GM23248 (cell line): Measurements from ENCODE around the gene AP2A2. TPM values are rescaled to one million over a fixed set of nuclear protein-coding genes. Genes with fewer than 3 reads are reported as not detected.

ENCODE experiments used
- DNase-seq: peaks from one replicate; pipeline ENCODE4 v3.0.0-alpha.2; 2015
- H2AFZ ChIP-seq: fragments of 200-600 bp; sonication (generic); 2 replicates; pipeline ENCODE4 v1.6.1; 2016; ENCODE audit warnings: antibody characterized with exemption
- H3F3A ChIP-seq: fragments of 200-600 bp; sonication (generic); 2 replicates; pipeline ENCODE4 v1.6.1; 2016; ENCODE audit warnings: mild to moderate bottlenecking, antibody characterized with exemption, mixed run types; ENCODE audit not compliant: insufficient read depth
- H3K27ac ChIP-seq: fragments of 200-600 bp; sonication (generic); 2 replicates; pipeline ENCODE4 v1.5.1; 2016; ENCODE audit warnings: mild to moderate bottlenecking
- H3K27me3 ChIP-seq: fragments of 200-600 bp; sonication (generic); replicated peaks from 2 replicates; pipeline ENCODE4 v1.6.1; 2016; ENCODE audit warnings: mild to moderate bottlenecking; ENCODE audit not compliant: insufficient read depth
- H3K36me3 ChIP-seq: fragments of 200-600 bp; sonication (generic); 2 replicates; pipeline ENCODE4 v1.6.1; 2016; ENCODE audit warnings: low read depth, mild to moderate bottlenecking
- H3K4me1 ChIP-seq: fragments of 200-600 bp; sonication (generic); 2 replicates; pipeline ENCODE4 v1.6.1; 2016; ENCODE audit warnings: mild to moderate bottlenecking; ENCODE audit not compliant: insufficient read depth
- H3K4me2 ChIP-seq: fragments of 200-600 bp; sonication (generic); one replicate; pipeline ENCODE4 v1.6.1; 2016; ENCODE audit warnings: mild to moderate bottlenecking; ENCODE audit not compliant: unreplicated experiment
- H3K4me3 ChIP-seq: fragments of 200-600 bp; sonication (generic); 2 replicates; pipeline ENCODE4 v1.5.1; 2016; ENCODE audit warnings: mild to moderate bottlenecking
- H3K79me2 ChIP-seq: fragments of 200-600 bp; sonication (generic); 2 replicates; pipeline ENCODE4 v1.6.1; 2016; ENCODE audit warnings: mild to moderate bottlenecking; ENCODE audit not compliant: insufficient read depth
- H3K9ac ChIP-seq: fragments of 200-600 bp; sonication (generic); 2 replicates; pipeline ENCODE4 v1.6.1; 2016; ENCODE audit warnings: mild to moderate bottlenecking
- H3K9me2 ChIP-seq: fragments of 200-600 bp; sonication (generic); 2 replicates; pipeline ENCODE4 v1.6.1; 2016; ENCODE audit warnings: mixed run types, mild to moderate bottlenecking, moderate library complexity; ENCODE audit not compliant: insufficient read depth
- H3K9me3 ChIP-seq: fragments of 200-600 bp; sonication (generic); one replicate; pipeline ENCODE4 v1.6.1; 2017; ENCODE audit warnings: low read depth
- H4K20me1 ChIP-seq: fragments of 200-600 bp; sonication (generic); 2 replicates; pipeline ENCODE4 v1.6.0; 2016; ENCODE audit not compliant: insufficient read depth
- EZH2 ChIP-seq: fragments of 200-600 bp; sonication (generic); IDR thresholded peaks from 2 replicates; pipeline ENCODE4 v1.6.1; 2018; ENCODE audit warnings: antibody characterized with exemption, mild to moderate bottlenecking; ENCODE audit not compliant: insufficient read depth, poor library complexity, severe bottlenecking
- EZH2phosphoT487 ChIP-seq: fragments of 200-600 bp; sonication (generic); IDR thresholded peaks from 2 replicates; pipeline ENCODE4 v1.6.1; 2018; ENCODE audit warnings: antibody characterized with exemption, moderate library complexity, mild to moderate bottlenecking, low read depth; ENCODE audit not compliant: insufficient read depth
- WGBS, 2 experiments: methylation state at CpG; one replicate each; pipeline ENCODE4 v1.1.6; 2015 to 2017; ENCODE audit warnings: low lambda C conversion rate in 2 of 2, low coverage in 1 of 2; ENCODE audit errors: missing lambda C conversion rate in 2 of 2; 5-methylcytosine and 5-hydroxymethylcytosine counted together
- in situ Hi-C: fragments of 300-500 bp; cut with MboI; formaldehyde crosslinking; loops from 2 replicates; pipeline ENCODE4 v1.15.0; 2020
- polyA plus RNA-seq: library from polyadenylated mRNA; unstranded; fragments of >200 nt; fragmentation: Nextera tagmentation; extraction: Ambion mirVana; gene quantifications from 2 replicates; pipeline ENCODE4 v1.2.1, GENCODE V29; 2016
- total RNA-seq: library from RNA; depleted of rRNA; stranded (reverse); fragments of >200 nt; shearing (Covaris generic); gene quantifications from 2 replicates; pipeline ENCODE4 v1.2.3, GENCODE V29; 2014

AP2A2 gene
- total and polyA plus RNA-seq, 2 experiments from 2014 or later, result 31.1 to 38.3 TPM

DNA sequence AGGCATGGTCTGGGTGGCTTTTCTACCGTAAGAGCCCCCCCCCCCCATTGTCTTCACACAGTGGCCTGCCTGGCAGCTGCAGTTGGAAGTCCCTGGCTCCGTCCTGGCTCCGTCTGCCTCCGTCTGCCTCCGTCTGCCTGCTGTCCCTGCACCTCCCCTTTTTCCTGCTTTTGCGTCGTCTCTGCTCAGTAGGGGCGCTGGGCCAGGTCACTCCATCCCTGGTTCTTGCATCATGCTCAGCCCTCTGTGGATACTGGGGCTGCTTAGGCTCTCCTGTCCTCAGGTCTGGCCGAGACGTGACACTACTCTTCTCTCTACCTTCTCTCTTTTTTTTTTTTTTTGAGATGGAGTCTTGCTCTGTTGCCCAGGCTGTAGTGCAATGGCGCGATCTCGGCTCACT, 27.8 kb downstream of the AP2A2 start:
- 67 to 83% methylated on average over 10 to 13 of the region's 13 CpGs for WGBS, 2 experiments
- H3K4me3 ChIP-seq, result no peak overlapping the region
- peaks cover 100% of the 10 kb centered on the region for H3K79me2 ChIP-seq
- TF ChIP-seq EZH2 (no peak), EZH2phosphoT487 (no peak)
- H2AFZ ChIP-seq, result no peak overlapping the region
- no peak for DNase-seq
- no peaks in the 10 kb centered on the region for H3K4me1 ChIP-seq
- no peak overlapping the region for H3K4me2 ChIP-seq
- H4K20me1 ChIP-seq, result peaks cover 12% of the 10 kb centered on the region; the same call in 1 of the 2 replicates
- no peaks in the 10 kb centered on the region; the same call in 1 of the 2 replicates for H3K36me3 ChIP-seq
- in situ Hi-C loops, result no loop called here
- no peaks in the 10 kb centered on the region for H3K9me3 ChIP-seq
- H3K9me2 ChIP-seq, result no peaks in the 10 kb centered on the region
- H3K9ac ChIP-seq, result no peak overlapping the region
- H3K27me3 ChIP-seq, result no peaks in the 10 kb centered on the region
- H3K27ac ChIP-seq, result no peak overlapping the region
- no peaks in the 10 kb centered on the region for H3F3A ChIP-seq

DNA sequence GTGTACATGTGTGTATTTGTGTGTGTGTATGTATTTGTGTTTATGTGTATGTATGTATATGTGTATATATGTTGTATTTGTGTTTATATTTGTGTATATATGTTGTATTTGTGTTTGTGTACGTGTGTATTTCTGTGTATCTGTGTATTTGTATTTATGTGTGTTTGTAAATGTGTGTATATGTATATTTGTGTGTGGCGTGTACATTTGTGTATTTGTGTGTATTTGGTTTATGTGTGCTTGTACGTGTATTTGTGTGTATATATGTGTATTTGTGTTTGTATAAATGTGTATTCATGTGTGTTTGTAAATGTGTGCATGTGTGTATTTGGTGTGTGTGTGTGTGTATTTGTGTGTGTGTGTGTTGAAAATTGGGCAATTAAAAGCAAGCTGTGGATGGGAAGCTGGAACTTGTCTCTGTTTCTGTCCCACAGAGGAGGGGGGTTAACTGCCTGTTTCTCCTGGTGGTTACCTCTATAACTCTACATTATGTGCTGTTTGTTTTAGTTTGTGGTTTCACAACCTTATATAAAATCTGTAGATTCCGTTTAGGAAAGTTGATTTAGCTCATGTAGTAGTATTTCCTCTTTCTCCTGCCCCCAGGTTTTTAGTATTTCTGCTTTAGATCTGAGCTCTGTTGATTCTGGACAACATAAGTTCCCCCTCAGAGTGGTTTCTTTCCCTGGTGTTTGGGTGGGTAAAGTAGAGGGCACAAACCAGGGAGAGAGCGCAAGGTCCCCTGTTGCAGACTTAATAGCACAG, 28.9 kb downstream of the AP2A2 start:
- no peaks in the 10 kb centered on the region for H3K9me2 ChIP-seq
- no peak for TF ChIP-seq EZH2
- no peak for TF ChIP-seq EZH2phosphoT487
- no peak overlapping the region for H2AFZ ChIP-seq
- no peak overlapping the region for H3K4me2 ChIP-seq
- H3K9me3 ChIP-seq, result no peaks in the 10 kb centered on the region
- H3K4me3 ChIP-seq, result no peak overlapping the region
- H3K27me3 ChIP-seq, result no peaks in the 10 kb centered on the region
- peaks cover 12% of the 10 kb centered on the region; the same call in 1 of the 2 replicates for H4K20me1 ChIP-seq
- no peak overlapping the region for H3K9ac ChIP-seq
- 81% methylated on average over 5 of the region's 5 CpGs for WGBS, 2 experiments
- no peak for DNase-seq
- H3F3A ChIP-seq, result no peaks in the 10 kb centered on the region
- H3K36me3 ChIP-seq, result no peaks in the 10 kb centered on the region; the same call in 1 of the 2 replicates
- no peak overlapping the region for H3K27ac ChIP-seq
- H3K4me1 ChIP-seq, result no peaks in the 10 kb centered on the region
- peaks cover 100% of the 10 kb centered on the region for H3K79me2 ChIP-seq
- in situ Hi-C loops, result no loop called here

DNA sequence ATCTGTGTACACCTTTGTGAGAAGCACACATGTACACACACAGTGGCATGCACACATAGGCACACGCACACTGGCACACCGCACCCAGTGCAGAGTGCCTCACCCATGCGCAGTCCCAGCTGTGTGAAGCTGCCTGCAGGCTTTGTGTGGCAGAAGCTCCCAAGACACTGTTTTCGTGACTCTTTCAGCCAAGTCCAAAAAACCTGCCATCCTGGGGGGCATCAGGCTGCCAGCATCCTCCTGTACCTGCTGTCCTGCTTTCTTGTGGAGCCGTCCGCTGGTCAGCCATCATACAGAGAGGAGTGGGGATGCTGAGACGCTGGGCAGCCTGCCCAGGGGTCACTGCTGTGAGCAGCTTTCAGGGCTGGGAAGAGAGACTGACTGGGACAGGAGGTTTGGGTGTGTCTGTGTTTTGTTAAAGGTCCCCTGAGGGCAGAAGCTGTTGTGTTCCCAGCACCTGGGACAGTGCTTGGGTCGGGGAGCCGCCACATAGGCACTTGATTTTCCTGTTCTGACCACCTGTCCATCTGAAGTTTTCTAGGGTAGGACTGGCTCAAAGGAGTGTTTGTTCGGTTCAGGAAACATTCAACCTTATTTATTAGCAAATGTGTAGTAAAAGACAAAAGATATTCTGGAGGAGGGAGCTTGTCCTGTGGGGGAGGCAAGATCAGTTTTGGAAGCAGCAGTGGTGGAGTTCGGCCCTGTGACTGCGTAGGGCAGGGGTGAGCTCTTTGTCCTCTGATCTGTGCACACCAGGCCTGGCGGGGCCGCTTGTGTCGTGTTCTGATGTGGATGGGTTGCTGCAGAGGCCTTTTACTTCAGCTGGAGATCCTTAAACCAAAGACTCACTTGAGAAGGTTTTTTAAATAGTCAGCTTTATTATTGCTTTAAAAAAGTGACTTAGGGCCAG, 29.7 kb downstream of the AP2A2 start:
- Histone ChIP-seq H3F3A (no peaks in the 10 kb centered on the region), H3K4me1 (no peaks in the 10 kb centered on the region), H3K27me3 (no peaks in the 10 kb centered on the region), H3K9ac (no peak overlapping the region), H3K36me3 (no peaks in the 10 kb centered on the region; the same call in 1 of the 2 replicates), H3K9me3 (no peaks in the 10 kb centered on the region), H4K20me1 (peaks cover 12% of the 10 kb centered on the region; the same call in 1 of the 2 replicates), H2AFZ (no peak overlapping the region), H3K27ac (no peak overlapping the region), H3K79me2 (peaks cover 98% of the 10 kb centered on the region), H3K9me2 (no peaks in the 10 kb centered on the region), H3K4me3 (no peak overlapping the region), H3K4me2 (no peak overlapping the region)
- no peak for DNase-seq
- 80 to 83% methylated on average over 15 of the region's 15 CpGs for WGBS, 2 experiments
- in situ Hi-C loops, result no loop called here
- TF ChIP-seq EZH2 (no peak), EZH2phosphoT487 (no peak)

DNA sequence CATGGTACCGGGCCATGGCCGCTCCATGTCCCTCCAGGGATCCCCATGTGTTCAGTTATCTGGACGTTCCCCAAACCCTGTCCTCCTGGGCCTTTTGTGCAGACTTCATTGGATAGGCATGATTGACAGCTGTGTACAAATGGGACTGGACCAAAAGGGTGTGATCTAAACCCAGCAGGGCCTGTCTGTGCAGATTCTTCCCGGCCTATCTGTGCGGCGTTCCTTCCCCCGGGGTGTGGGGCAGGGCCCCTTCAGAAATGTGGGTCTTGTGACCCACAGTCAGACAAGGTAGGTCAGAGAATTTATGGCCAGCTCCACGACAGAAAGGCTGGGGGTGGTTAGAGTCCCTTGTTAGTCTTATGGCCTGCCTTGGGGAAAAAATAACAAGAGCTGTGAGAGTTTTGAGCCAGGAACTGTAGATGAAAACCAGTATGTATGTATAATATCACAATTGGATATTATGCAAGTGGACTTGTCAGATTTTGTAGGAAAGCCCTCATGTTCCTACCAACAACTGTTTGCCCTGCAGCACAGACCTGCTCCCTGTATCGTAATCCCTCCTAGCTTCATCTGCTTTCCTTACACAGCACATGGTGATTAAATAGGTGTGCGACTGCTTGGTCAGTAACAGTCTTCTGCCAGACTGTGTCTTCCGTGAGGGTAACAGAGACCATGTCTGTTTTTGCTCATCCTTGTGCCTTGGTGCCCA, 31.7 kb downstream of the AP2A2 start:
- Histone ChIP-seq H3K36me3 (no peaks in the 10 kb centered on the region; the same call in 1 of the 2 replicates), H3K4me3 (no peak overlapping the region), H4K20me1 (peaks cover 9% of the 10 kb centered on the region; the same call in 1 of the 2 replicates), H3K4me1 (no peaks in the 10 kb centered on the region), H3F3A (no peaks in the 10 kb centered on the region), H3K79me2 (peaks cover 83% of the 10 kb centered on the region), H3K9me3 (no peaks in the 10 kb centered on the region), H3K9ac (no peak overlapping the region), H3K27ac (no peak overlapping the region), H3K9me2 (no peaks in the 10 kb centered on the region), H3K27me3 (no peaks in the 10 kb centered on the region), H3K4me2 (no peak overlapping the region), H2AFZ (no peak overlapping the region)
- 78 to 87% methylated on average over 11 of the region's 11 CpGs for WGBS, 2 experiments
- DNase-seq, result no peak
- in situ Hi-C loops, result no loop called here
- TF ChIP-seq EZH2 (no peak), EZH2phosphoT487 (no peak)
